Keratinocyte (primary cell): ENCODE results near the gene KCNAB2. TPM values are rescaled to one million over a fixed set of nuclear protein-coding genes. Genes with fewer than 3 reads are reported as not detected.

ENCODE experiments used
- DNase-seq: peaks from one replicate; pipeline ENCODE4 v3.0.0-alpha.2; 2011; ENCODE audit warnings: low read depth, missing footprints, low spot score
- FAIRE-seq: peaks from 2 replicates; lab custom pipeline; 2011; peaks lifted over from hg19 to GRCh38; lab: Jason Lieb, UNC
- H2AFZ ChIP-seq: 2 replicates; pipeline ENCODE4 v1.6.0; 2012; ENCODE audit warnings: low read length, control low read depth, inconsistent platforms; ENCODE audit not compliant: control insufficient read depth
- H3K27ac ChIP-seq: 2 replicates; pipeline ENCODE4 v1.5.1; 2011; ENCODE audit warnings: low read length; ENCODE audit not compliant: control insufficient read depth, insufficient read depth
- H3K27me3 ChIP-seq: 3 replicates; pipeline ENCODE4 v1.6.0; 2011; ENCODE audit warnings: low read length; ENCODE audit not compliant: control insufficient read depth, insufficient read depth; ENCODE audit errors: extremely low read depth
- H3K36me3 ChIP-seq, 2 experiments: 2 replicates in 1 of 2; 3 replicates in 1 of 2; pipeline ENCODE4 v1.5.1; 2011; ENCODE audit warnings: low read length in 2 of 2, mild to moderate bottlenecking in 1 of 2; ENCODE audit not compliant: control insufficient read depth in 2 of 2, insufficient read depth in 2 of 2; ENCODE audit errors: extremely low read depth in 1 of 2
- H3K4me1 ChIP-seq: 3 replicates; pipeline ENCODE4 v1.5.1; 2011; ENCODE audit warnings: low read length; ENCODE audit not compliant: control insufficient read depth, insufficient read depth; ENCODE audit errors: extremely low read depth
- H3K4me2 ChIP-seq: 3 replicates; pipeline ENCODE4 v1.6.0; 2011; ENCODE audit warnings: low read depth, low read length; ENCODE audit not compliant: control insufficient read depth, insufficient read depth; ENCODE audit errors: extremely low read depth
- H3K4me3 ChIP-seq, 3 experiments: fragments of 200-600 bp in 1 of 3; sonication (generic) in 1 of 3; 2 replicates in 2 of 3; 3 replicates in 1 of 3; pipeline ENCODE4 v1.5.1; 2011 to 2016; ENCODE audit warnings: low read length in 3 of 3, mild to moderate bottlenecking in 3 of 3, control low read depth in 2 of 3, inconsistent platforms in 1 of 3, low read depth in 1 of 3, mixed read lengths in 1 of 3, mixed run types in 1 of 3, moderate library complexity in 1 of 3; ENCODE audit not compliant: control insufficient read depth in 2 of 3, insufficient read depth in 2 of 3; ENCODE audit errors: extremely low read depth in 1 of 3
- H3K79me2 ChIP-seq: 2 replicates; pipeline ENCODE4 v1.6.0; 2012; ENCODE audit warnings: low read length; ENCODE audit not compliant: control insufficient read depth, insufficient read depth
- H3K9ac ChIP-seq: 3 replicates; pipeline ENCODE4 v1.6.0; 2011; ENCODE audit warnings: low read length; ENCODE audit not compliant: control insufficient read depth, insufficient read depth; ENCODE audit errors: extremely low read depth
- H3K9me1 ChIP-seq: 3 replicates; pipeline ENCODE4 v1.6.0; 2011; ENCODE audit warnings: low read length; ENCODE audit not compliant: control insufficient read depth, insufficient read depth; ENCODE audit errors: extremely low read depth
- H3K9me3 ChIP-seq: 2 replicates; pipeline ENCODE4 v1.5.1; 2012; ENCODE audit warnings: low read depth, low read length; ENCODE audit not compliant: control insufficient read depth
- H4K20me1 ChIP-seq: 3 replicates; pipeline ENCODE4 v1.6.0; 2011; ENCODE audit warnings: low read length; ENCODE audit not compliant: control insufficient read depth, insufficient read depth; ENCODE audit errors: extremely low read depth
- EZH2 ChIP-seq: IDR thresholded peaks from one replicate; pipeline ENCODE4 v1.6.1; 2012; ENCODE audit warnings: inconsistent platforms, mild to moderate bottlenecking, low read length, moderate library complexity
- dilution Hi-C: fragments of 300-500 bp; cut with MboI; formaldehyde crosslinking; loops from one replicate; pipeline ENCODE4 v1.7.0; 2020; ENCODE audit warnings: low sequenced_read_pairs; ENCODE audit not compliant: extremely low pct_ligation_motif_present
- polyA plus RNA-seq, 5 experiments: library from polyadenylated mRNA; depleted of rRNA in 3 of 5; stranded (reverse) in 3 of 5; stranded (forward) in 1 of 5; unstranded in 1 of 5; fragments of >200 nt; gene quantifications; 1 replicate in 1 of 5; 2 replicates in 3 of 5; 3 replicates in 1 of 5; pipeline versions ENCODE4 v1.2.1 to v1.2.3, GENCODE V29; 2011 to 2012; ENCODE audit warnings: missing spikeins in 2 of 5, low read depth in 1 of 5, low replicate concordance in 1 of 5
- TF ChIP-seq, protein P1 (sequence below), 3 experiments: IDR thresholded peaks in 1 of 3; conservative IDR thresholded peaks in 1 of 3; optimal IDR thresholded peaks in 1 of 3; 2 replicates in 2 of 3; 3 replicates in 1 of 3; pipeline versions ENCODE3 to v1.5.1; 2011; ENCODE audit warnings: low read length in 3 of 3, mild to moderate bottlenecking in 3 of 3, moderate library complexity in 2 of 3, control low read depth in 1 of 3, inconsistent platforms in 1 of 3; ENCODE audit not compliant: insufficient read depth in 2 of 3; ENCODE audit errors: extremely low read depth in 1 of 3

The KCNAB2 gene
- polyA plus RNA-seq, 1 donor (not counting 4 experiments of a cell fraction or from before 2014, with no cell fraction given), result 1.8 TPM

GRCh38 chr1:6116137-6116536 lies 70.4 kb downstream of the KCNAB2 start:
- TF ChIP-seq, protein P1, sequence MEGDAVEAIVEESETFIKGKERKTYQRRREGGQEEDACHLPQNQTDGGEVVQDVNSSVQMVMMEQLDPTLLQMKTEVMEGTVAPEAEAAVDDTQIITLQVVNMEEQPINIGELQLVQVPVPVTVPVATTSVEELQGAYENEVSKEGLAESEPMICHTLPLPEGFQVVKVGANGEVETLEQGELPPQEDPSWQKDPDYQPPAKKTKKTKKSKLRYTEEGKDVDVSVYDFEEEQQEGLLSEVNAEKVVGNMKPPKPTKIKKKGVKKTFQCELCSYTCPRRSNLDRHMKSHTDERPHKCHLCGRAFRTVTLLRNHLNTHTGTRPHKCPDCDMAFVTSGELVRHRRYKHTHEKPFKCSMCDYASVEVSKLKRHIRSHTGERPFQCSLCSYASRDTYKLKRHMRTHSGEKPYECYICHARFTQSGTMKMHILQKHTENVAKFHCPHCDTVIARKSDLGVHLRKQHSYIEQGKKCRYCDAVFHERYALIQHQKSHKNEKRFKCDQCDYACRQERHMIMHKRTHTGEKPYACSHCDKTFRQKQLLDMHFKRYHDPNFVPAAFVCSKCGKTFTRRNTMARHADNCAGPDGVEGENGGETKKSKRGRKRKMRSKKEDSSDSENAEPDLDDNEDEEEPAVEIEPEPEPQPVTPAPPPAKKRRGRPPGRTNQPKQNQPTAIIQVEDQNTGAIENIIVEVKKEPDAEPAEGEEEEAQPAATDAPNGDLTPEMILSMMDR (optimal IDR thresholded peaks at IDR 0.05 in 1 of 3, IDR thresholded peaks at IDR 0.05 in 1 of 3, conservative IDR thresholded peaks at IDR 0.05 in 1 of 3; ENCODE audit: extremely low read depth in 1 of 3, insufficient read depth in 2 of 3, low read length in 3 of 3), result no peak
- H3K4me2 ChIP-seq, result no peak overlapping the region
- H3K9me1 ChIP-seq, result no peaks in the 10 kb centered on the region
- no peaks in the 10 kb centered on the region for H4K20me1 ChIP-seq
- DNase-seq, result no peak
- H3K9ac ChIP-seq, result no peak overlapping the region
- H3K27me3 ChIP-seq, result peaks cover 12% of the 10 kb centered on the region
- no peak overlapping the region for H2AFZ ChIP-seq
- no peaks in the 10 kb centered on the region for H3K4me1 ChIP-seq
- no peak overlapping the region for H3K4me3 ChIP-seq
- no peak for FAIRE-seq
- peaks cover 2% of the 10 kb centered on the region for H3K9me3 ChIP-seq
- no peaks in the 10 kb centered on the region for H3K36me3 ChIP-seq
- dilution Hi-C loops, result no loop called here
- no peaks in the 10 kb centered on the region for H3K79me2 ChIP-seq
- no peak overlapping the region for H3K27ac ChIP-seq

DNA sequence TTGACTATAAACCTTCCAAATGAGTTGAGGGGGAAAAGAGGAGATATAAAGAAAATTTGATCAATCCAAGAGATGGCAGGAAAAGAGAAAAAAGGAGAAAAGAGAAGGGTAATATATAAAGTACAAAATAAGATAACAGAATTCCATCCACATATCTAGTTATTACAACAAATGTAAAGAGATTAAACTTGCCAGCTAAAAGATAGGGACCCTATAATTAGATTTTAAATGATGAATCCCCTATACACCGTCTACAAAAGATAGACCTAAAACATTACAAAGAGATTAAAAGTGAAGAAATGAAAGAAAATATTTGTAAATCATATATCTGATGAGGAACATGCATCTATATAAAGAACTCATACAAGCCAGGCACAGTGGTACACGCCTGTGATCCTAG lies 71.4 kb downstream of the KCNAB2 start:
- DNase-seq, result no peak
- no peak for FAIRE-seq
- no peaks in the 10 kb centered on the region for H3K4me1 ChIP-seq
- no peaks in the 10 kb centered on the region for H4K20me1 ChIP-seq
- TF ChIP-seq, protein P1 (optimal IDR thresholded peaks at IDR 0.05 in 1 of 3, IDR thresholded peaks at IDR 0.05 in 1 of 3, conservative IDR thresholded peaks at IDR 0.05 in 1 of 3; ENCODE audit: extremely low read depth in 1 of 3, insufficient read depth in 2 of 3, low read length in 3 of 3), result no peak
- TF ChIP-seq EZH2, result no peak
- H2AFZ ChIP-seq, result no peak overlapping the region
- peaks cover 2% of the 10 kb centered on the region for H3K9me3 ChIP-seq
- no peaks in the 10 kb centered on the region for H3K9me1 ChIP-seq
- no peak overlapping the region for H3K27ac ChIP-seq
- no peak overlapping the region for H3K9ac ChIP-seq
- H3K36me3 ChIP-seq, result no peaks in the 10 kb centered on the region
- no peak overlapping the region for H3K4me3 ChIP-seq
- no peak overlapping the region for H3K4me2 ChIP-seq
- dilution Hi-C loops, result no loop called here
- H3K79me2 ChIP-seq, result no peaks in the 10 kb centered on the region
- H3K27me3 ChIP-seq, result peaks cover 4% of the 10 kb centered on the region
